IPS-NIHi7 (cell line): Measurements from ENCODE around the gene FARP1.
"Not testable (repeated sequence)": the region's sequence is repeated elsewhere in the genome, so short reads cannot be mapped to it uniquely, and the experiment has no call there.

Experiments used
- DNase-seq: peaks from one replicate; pipeline ENCODE4 v3.0.0; 2012; ENCODE audit warnings: mixed read lengths; ENCODE audit errors: extremely low spot score

Gene FARP1

GRCh38 chr13:98364647-98365046 is 221.8 kb downstream of the FARP1 start:
- no peak for DNase-seq

GRCh38 chr13:98365302-98365701 is 222.4 kb downstream of the FARP1 start:
- DNase-seq, result no peak

- DNase-seq, result no peak
These were observed 223.1 kb downstream of the FARP1 start for GRCh38 chr13:98366010-98366409.

- DNase-seq, result no peak
These were observed 223.5 kb downstream of the FARP1 start for GRCh38 chr13:98366443-98366842.

- DNase-seq, result no peak
These were observed 224.1 kb downstream of the FARP1 start for GRCh38 chr13:98366959-98367358.

- DNase-seq, result no peak
These were observed 225.1 kb downstream of the FARP1 start for GRCh38 chr13:98368019-98368418.

GRCh38 chr13:98369520-98369919 is 226.6 kb downstream of the FARP1 start:
- DNase-seq, result not testable (repeated sequence)

GRCh38 chr13:98370261-98370660 is 227.4 kb downstream of the FARP1 start:
- DNase-seq, result no peak

- DNase-seq, result no peak
These were observed 228.1 kb downstream of the FARP1 start for GRCh38 chr13:98370806-98371515.

GRCh38 chr13:98371516-98372023 is 228.7 kb downstream of the FARP1 start:
- DNase-seq, result no peak

- DNase-seq, result peak; percentile 36
These were observed 230.0 kb downstream of the FARP1 start for GRCh38 chr13:98372876-98373275.

GRCh38 chr13:98374750-98375149 is 231.9 kb downstream of the FARP1 start:
- no peak for DNase-seq

GRCh38 chr13:98377635-98378378 is 234.9 kb downstream of the FARP1 start:
- DNase-seq, result no peak

GRCh38 chr13:98384739-98385138 is 241.8 kb downstream of the FARP1 start:
- no peak for DNase-seq

GRCh38 chr13:98385606-98386005 is 242.7 kb downstream of the FARP1 start:
- DNase-seq, result no peak

- no peak for DNase-seq
These were observed 243.7 kb downstream of the FARP1 start for GRCh38 chr13:98386637-98387036.

GRCh38 chr13:98389319-98389718 is 246.4 kb downstream of the FARP1 start:
- DNase-seq, result no peak

GRCh38 chr13:98390086-98390715 is 247.3 kb downstream of the FARP1 start:
- DNase-seq, result no peak

- DNase-seq, result no peak
These were observed 251.0 kb downstream of the FARP1 start for GRCh38 chr13:98393873-98394272.

- no peak for DNase-seq
These were observed 252.1 kb downstream of the FARP1 start for GRCh38 chr13:98394820-98395510.

GRCh38 chr13:98396071-98396710 is 253.3 kb downstream of the FARP1 start:
- DNase-seq, result no peak

GRCh38 chr13:98397221-98397620 is 254.3 kb downstream of the FARP1 start:
- no peak for DNase-seq
